ENCODE data around the gene SETMAR.
"Not testable (repeated sequence)": the region's sequence is repeated elsewhere in the genome, so short reads cannot be mapped to it uniquely, and the experiment has no call there.

SETMAR gene

DNA sequence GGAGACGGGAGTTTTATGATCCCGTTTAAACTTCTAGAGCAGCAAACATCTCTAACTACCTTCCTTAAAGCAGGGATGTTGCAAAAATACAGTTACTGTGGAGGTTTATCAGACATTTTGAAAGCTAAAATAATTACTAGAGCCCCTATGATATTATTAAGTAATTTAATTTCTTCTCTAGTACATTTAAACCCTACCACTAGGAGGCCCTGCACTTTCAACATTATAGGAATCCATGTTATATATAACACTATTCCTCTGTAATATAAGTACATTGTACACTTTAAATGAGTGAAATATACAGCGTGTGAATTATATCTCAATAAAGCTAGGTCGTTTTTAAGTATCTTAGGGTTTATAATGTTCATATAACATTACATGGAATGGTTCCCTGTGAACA, 11.5 kb downstream of the SETMAR start:
- DNase-seq: no peak

- DNase-seq: no peak
Measured at GRCh38 chr3:4320096-4320911, 17.1 kb downstream of the SETMAR start.

DNA sequence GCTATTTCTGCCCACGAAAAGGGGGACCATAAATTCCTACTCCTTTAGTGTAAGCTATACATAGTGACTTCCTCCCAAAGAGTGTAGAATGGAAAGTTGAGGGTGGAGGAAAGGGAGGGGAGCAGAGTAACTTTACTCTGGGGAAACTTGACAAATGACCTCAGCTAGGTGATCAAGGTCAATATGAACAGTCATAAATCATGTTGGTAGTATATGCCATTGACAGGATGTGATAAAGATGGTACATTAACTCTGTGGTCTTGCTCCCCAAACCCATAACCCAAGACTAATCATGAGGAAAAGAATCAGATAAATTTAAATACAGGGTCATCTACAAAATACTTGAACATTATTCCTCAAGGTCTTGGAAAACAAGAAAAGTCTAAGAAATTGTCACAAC, 18.6 kb downstream of the SETMAR start:
- no peak for DNase-seq

DNA sequence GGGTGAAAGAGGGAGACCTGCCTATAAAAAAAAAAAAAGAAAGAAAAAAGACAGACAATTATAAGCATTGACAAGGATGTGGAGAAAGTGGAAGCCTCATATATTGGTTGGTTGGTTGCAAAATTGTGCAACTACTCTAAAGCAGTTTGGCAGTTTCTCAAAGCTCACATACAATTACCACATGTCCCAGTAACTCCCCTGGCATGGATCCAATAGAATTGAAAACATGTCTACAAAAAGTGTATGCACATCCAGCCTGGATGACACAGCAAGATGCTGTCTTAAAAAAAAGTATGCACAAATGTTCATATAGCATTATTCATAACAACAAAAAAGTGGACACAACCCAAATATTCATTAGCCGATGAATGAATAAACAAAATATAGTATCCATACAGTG, 19.5 kb downstream of the SETMAR start:
- no peak for DNase-seq

DNA sequence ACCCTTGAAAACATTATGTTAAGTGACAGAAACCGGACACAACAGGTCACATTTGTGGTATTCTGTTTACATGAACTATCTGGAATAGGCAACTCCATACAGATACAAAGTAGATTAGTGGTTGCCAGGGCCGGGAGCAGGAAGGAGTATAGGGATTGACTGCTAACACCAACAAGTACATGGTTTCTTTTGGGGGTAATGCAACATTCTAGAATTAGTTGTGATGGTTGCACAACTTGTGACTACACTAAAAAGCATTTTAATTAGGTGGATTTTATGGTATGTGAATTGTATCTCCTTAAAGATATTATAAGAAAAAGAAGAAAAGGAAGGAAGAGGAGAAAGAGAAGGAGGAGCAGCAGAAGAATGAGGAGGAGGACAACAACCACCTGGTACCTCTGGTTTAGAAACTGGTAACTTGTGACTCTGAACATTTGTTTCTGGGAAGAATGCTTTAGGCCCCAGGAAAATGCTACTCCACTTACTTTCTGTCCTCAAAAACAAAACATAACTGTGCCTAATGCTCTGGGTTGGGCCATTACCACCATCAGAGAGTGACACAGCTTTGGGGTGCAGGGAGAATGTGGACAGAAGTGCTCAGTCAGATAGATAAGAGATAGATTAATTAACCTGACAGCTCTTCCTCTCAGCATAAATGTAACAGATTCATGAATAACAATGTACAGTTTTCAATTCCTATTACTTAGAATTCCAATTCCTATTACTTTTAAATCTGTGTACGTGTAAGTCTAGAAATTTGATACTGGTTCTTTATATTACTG, 20.3 kb downstream of the SETMAR start:
- no peak for DNase-seq

DNA sequence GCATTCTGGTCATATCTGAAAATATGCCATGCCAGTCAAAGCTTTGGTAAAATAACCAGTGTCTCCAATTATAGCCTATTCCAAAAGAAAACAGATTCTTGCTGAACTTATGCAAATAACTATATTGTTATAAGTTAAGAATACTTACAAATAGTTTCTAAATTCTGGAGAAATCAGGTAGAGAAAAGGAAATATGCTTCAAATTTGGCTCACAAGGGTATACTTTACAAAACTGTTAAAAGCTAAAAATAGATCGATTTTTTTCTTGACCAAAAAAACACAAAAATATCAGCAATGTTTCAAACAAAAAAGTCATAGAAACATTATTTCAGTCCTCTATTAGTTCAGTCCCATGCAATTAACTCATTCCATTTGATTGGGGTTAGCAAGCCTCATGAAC, 23.7 kb downstream of the SETMAR start:
- no peak for DNase-seq

- not testable (repeated sequence) for DNase-seq
Measured at GRCh38 chr3:4329806-4330205, 26.6 kb downstream of the SETMAR start.

GRCh38 chr3:4332111-4332510, 28.9 kb downstream of the SETMAR start:
- DNase-seq: no peak

DNA sequence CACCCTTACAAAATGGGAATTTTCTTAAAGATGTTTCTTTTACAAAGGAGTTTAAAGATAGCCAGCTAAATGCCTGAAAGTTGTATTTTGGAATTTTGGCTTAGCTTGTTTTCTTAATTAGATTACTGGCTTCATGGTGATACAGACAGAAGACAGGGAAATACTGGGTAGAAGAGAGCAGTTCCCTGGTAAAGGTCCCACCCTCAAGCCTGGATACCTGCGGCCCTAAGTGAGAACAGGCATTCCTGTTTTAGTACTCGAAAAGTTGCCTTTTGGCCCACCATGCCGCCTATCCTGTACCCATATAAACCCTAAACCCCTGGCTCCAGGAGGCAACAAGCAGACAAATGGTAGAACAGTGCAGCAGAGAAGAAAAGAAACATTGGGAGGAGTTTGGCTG, 29.4 kb downstream of the SETMAR start:
- DNase-seq: no peak

- DNase-seq: no peak
Measured at GRCh38 chr3:4332991-4333390, 29.8 kb downstream of the SETMAR start.

- DNase-seq: no peak
Measured at GRCh38 chr3:4334548-4334947, 31.4 kb downstream of the SETMAR start.

- no peak for DNase-seq
Measured at GRCh38 chr3:4335840-4336562, 32.8 kb downstream of the SETMAR start.

DNA sequence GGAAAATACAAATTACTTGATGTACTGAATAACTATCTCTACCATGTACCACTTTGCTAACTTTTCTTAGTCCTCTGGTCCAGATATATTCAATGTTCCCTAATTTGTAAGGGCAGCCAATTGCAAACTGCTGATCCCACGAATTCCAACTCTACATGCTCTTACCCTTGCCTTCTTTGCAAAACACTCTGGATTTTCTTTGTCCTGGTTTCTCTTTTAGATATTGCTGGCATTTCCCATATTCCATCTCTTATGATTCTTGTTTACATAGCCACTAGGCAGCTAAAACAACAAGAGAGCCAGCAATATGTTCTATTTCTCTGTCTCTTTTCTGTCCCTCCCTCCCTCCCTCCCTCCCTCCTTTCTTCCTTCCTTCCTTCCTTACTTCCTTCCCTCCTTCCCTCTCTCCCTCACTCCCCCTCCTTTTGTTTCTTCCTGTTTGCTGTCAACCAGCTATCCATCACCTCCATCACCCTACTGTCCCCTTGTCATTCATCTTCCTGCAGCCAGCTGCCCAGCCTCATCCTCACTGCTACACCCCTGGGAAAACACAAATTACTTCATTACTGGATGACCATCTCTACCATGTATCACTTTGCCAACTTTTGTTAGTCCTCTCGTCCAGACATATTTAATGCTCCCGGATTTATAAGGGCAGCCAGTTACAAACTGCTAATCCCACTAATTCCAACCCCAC, 33.8 kb downstream of the SETMAR start:
- DNase-seq: no peak

DNA sequence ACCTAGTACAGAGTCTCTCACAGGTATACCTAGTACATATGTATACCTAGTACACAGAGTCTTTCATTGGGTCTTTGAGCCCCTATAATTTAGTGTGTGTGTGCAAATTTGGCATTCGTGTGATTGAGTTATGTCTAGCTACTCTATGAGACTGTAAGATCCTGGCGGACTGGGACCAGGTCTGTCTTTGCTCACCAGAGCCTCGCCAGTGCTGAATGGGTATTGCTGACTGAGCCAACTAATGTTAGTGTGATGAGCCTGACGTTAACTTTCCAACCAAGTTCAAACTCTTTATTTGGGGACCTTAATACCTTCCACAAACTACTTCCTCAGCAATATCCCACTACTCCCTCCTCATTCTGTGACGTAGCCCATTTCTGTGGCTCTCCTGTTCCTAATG, 35.6 kb downstream of the SETMAR start:
- DNase-seq: no peak

- DNase-seq: no peak
Measured at GRCh38 chr3:4340077-4340410, 36.9 kb downstream of the SETMAR start.

- DNase-seq: no peak
Measured at GRCh38 chr3:4340411-4341335, 37.5 kb downstream of the SETMAR start.

GRCh38 chr3:4341336-4341675, 38.1 kb downstream of the SETMAR start:
- no peak for DNase-seq

GRCh38 chr3:4343258-4343657, 40.1 kb downstream of the SETMAR start:
- DNase-seq: no peak

- peak; percentile 43 for DNase-seq
Measured at GRCh38 chr3:4350789-4351163, 47.6 kb downstream of the SETMAR start.

DNA sequence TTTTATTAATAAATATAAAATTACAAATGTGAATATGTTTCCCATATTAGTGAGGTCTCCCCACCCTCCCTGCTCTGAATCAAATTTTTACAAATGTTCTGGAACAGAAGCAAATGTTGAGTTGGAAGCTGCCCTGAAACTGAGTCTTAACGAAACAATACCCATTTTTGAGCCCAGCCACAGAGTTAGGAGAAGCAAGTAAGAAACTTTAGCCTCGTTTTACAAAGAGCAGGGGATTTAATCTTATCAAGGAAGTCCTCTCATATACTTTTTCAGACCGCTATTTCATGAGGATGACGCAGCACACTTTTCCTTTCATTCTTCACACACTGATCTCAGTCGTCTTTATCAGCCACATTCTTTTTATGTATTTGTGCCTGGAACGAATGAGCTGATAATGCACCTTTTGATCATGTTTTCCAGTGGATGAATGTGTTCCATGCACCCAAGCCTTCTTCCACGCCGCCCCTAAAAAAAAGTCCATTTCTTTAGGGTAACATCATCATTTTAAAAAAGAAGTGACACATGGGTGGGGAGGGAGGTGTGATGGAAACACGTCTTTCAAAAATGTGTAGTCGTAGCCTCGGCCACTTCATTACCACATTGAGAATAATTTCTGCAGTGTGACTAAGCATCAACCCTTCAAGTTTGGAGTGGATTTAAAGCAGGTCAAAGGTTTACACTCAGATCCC, 48.1 kb downstream of the SETMAR start:
- peak; percentile 53 for DNase-seq

GRCh38 chr3:4351872-4352271, 48.7 kb downstream of the SETMAR start:
- DNase-seq: no peak
